ENCODE results near the gene TRERF1.

TRERF1 gene

GRCh38 chr6:42460883-42461282 is 9.2 kb upstream of the TRERF1 start:
- no peak overlapping the region for H3K4me3 ChIP-seq (replicated peaks in 1 of 2; ENCODE audit: low read depth in 2 of 2, low read length in 2 of 2)
- DNase-seq (ENCODE audit: low read depth in 2 of 2): peak in 1 of 2 donors; percentile 48
- TF ChIP-seq, protein P1, sequence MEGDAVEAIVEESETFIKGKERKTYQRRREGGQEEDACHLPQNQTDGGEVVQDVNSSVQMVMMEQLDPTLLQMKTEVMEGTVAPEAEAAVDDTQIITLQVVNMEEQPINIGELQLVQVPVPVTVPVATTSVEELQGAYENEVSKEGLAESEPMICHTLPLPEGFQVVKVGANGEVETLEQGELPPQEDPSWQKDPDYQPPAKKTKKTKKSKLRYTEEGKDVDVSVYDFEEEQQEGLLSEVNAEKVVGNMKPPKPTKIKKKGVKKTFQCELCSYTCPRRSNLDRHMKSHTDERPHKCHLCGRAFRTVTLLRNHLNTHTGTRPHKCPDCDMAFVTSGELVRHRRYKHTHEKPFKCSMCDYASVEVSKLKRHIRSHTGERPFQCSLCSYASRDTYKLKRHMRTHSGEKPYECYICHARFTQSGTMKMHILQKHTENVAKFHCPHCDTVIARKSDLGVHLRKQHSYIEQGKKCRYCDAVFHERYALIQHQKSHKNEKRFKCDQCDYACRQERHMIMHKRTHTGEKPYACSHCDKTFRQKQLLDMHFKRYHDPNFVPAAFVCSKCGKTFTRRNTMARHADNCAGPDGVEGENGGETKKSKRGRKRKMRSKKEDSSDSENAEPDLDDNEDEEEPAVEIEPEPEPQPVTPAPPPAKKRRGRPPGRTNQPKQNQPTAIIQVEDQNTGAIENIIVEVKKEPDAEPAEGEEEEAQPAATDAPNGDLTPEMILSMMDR (IDR thresholded peaks at IDR 0.05; ENCODE audit: low read depth, low read length): no peak

DNA sequence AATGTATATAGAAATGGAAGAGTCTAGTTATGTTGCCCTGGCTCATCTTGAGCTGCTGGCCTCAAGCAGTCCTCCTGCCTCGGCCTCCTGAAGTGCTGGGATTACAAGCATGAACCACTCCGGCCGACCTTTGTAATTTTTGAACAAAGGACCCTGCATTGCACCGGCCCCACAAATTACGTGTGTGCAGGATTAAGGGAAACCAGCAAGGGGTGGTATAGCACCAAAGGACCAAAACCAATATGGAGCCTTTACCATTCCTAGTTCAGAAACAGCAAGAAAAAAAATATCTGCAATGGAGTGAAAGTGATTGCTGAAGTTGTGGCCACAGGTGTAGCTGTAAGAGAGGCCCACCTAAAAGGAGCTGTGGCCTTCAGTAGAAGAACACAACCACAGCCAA is 8.2 kb upstream of the TRERF1 start:
- no peak for DNase-seq (ENCODE audit: low read depth in 2 of 2)
- TF ChIP-seq, protein P1 (IDR thresholded peaks at IDR 0.05; ENCODE audit: low read depth, low read length): no peak

DNA sequence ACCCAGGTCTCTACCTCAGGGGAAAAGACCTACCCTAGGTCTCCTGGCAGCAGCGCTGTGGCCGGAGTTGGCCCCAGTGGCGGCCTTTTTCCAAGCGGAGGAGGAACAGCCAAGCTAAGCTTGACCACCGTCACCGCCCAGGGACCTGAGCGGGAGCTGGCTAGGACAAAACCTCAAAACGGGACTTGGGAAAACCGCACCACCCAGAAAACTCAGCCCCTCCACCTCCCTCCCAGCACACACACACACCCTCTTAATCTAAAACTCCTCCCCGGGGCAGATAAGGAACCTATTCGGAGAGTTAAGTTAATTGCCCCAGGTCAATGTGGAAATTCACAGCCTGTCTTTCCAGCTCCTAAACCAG is 2.7 kb upstream of the TRERF1 start:
- TF ChIP-seq, protein P1 (IDR thresholded peaks at IDR 0.05; ENCODE audit: low read depth, low read length): no peak
- no peak overlapping the region for H3K4me3 ChIP-seq (replicated peaks in 1 of 2; ENCODE audit: low read depth in 2 of 2, low read length in 2 of 2)
- no peak for DNase-seq (ENCODE audit: low read depth in 2 of 2)

More for the DNA sequence above, 8.2 kb upstream of the TRERF1 start:
- no peak overlapping the region for H3K4me3 ChIP-seq (replicated peaks in 1 of 2; ENCODE audit: low read depth in 2 of 2, low read length in 2 of 2)

GRCh38 chr6:42453654-42454427 is 2.1 kb upstream of the TRERF1 start:
- H3K4me3 ChIP-seq (replicated peaks in 1 of 2; ENCODE audit: low read depth in 2 of 2, low read length in 2 of 2): peak overlapping the region; percentile 73 to 81
- peak in 1 of 2 donors; percentile 60 for DNase-seq (ENCODE audit: low read depth in 2 of 2)
- TF ChIP-seq, protein P1 (IDR thresholded peaks at IDR 0.05; ENCODE audit: low read depth, low read length): no peak

- TF ChIP-seq, protein P1 (IDR thresholded peaks at IDR 0.05; ENCODE audit: low read depth, low read length): no peak
- DNase-seq (ENCODE audit: low read depth in 2 of 2): peak; percentile 86 to 92
- peak overlapping the region; percentile 73 to 81 for H3K4me3 ChIP-seq (replicated peaks in 1 of 2; ENCODE audit: low read depth in 2 of 2, low read length in 2 of 2)
These were observed 1.4 kb upstream of the TRERF1 start for GRCh38 chr6:42453031-42453653.

- peak; percentile 77 to 83 for DNase-seq (ENCODE audit: low read depth in 2 of 2)
- peak overlapping the region; percentile 73 to 81 for H3K4me3 ChIP-seq (replicated peaks in 1 of 2; ENCODE audit: low read depth in 2 of 2, low read length in 2 of 2)
- TF ChIP-seq, protein P1 (IDR thresholded peaks at IDR 0.05; ENCODE audit: low read depth, low read length): no peak
These were observed 675 bp upstream of the TRERF1 start for GRCh38 chr6:42452171-42453030.
